Measurements from ENCODE around the gene FAM124A.

The FAM124A gene

DNA sequence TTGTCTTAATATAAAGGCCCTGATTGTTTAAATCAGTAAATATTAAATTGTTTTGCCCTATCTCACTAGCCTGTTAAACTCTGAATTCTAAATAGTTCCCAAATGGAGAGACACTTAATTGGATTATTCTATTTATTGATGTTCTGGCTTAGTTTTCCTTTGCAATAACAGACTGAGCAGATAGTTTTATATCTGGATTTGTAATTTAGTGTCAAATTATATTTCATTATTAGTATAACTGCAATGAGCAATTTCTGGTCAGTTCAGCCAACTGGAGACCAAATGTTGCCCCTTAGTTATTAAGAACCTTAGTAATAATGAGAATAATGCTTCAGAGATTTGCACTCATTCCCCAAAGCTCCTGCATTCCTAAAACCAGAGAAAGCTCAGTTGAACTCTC lies 10.1 kb downstream of the FAM124A start:
- no peak overlapping the region for H2BK12ac ChIP-seq (ENCODE audit: low read length in 2 of 2)
- H2AK5ac ChIP-seq (ENCODE audit: low read length, severe bottlenecking) = no peak overlapping the region
- no peak overlapping the region for H4K91ac ChIP-seq (ENCODE audit: low read length)
- DNase-seq = no peak
- H3K14ac ChIP-seq (ENCODE audit: low read length in 2 of 2) = no peak overlapping the region
- H3K23ac ChIP-seq (ENCODE audit: low read length in 2 of 2) = no peak overlapping the region
- H3K4me1 ChIP-seq (ENCODE audit: control insufficient read depth, insufficient read depth, low read depth, low read length) = peaks cover 2% of the 10 kb centered on the region
- H2BK15ac ChIP-seq (ENCODE audit: low read depth, poor library complexity, severe bottlenecking) = no peak overlapping the region
- H3K36me3 ChIP-seq (ENCODE audit: control insufficient read depth in 1 of 2, insufficient read depth in 2 of 2, low read depth in 1 of 2, low read length in 2 of 2) = peaks cover 0 to 3% of the 10 kb centered on the region in 2 experiments
- H3K79me1 ChIP-seq (replicated peaks; ENCODE audit: low read length, poor library complexity, severe bottlenecking) = no peaks in the 10 kb centered on the region
- no peak overlapping the region for H3K4ac ChIP-seq (ENCODE audit: low read depth in 1 of 2, low read length in 2 of 2)
- no peak overlapping the region for H3K4me2 ChIP-seq (ENCODE audit: low read length, poor library complexity, severe bottlenecking)
- no peak overlapping the region for H2BK120ac ChIP-seq (ENCODE audit: low read depth, low read length)
- H3K27me3 ChIP-seq (ENCODE audit: control insufficient read depth in 1 of 2, insufficient read depth in 1 of 2, low read length in 2 of 2) = peaks cover 0 to 26% of the 10 kb centered on the region in 2 experiments
- no peak overlapping the region for H3K18ac ChIP-seq (ENCODE audit: low read depth in 1 of 2, low read length in 2 of 2)
- H2BK5ac ChIP-seq (ENCODE audit: low read depth, low read length, poor library complexity, severe bottlenecking) = no peak overlapping the region
- no peaks in the 10 kb centered on the region for H3K9me3 ChIP-seq (ENCODE audit: control insufficient read depth, low read length)
- no peak overlapping the region for H2AFZ ChIP-seq (ENCODE audit: low read depth, low read length)
- no peak overlapping the region for H3K4me3 ChIP-seq (ENCODE audit: insufficient read depth in 1 of 2, low read depth in 1 of 2, low read length in 2 of 2)
- no peak overlapping the region for H4K8ac ChIP-seq (ENCODE audit: low read length)
- H3K9ac ChIP-seq (ENCODE audit: low read length) = no peak overlapping the region
- H3K27ac ChIP-seq (ENCODE audit: low read length, poor library complexity, severe bottlenecking) = no peak overlapping the region

DNA sequence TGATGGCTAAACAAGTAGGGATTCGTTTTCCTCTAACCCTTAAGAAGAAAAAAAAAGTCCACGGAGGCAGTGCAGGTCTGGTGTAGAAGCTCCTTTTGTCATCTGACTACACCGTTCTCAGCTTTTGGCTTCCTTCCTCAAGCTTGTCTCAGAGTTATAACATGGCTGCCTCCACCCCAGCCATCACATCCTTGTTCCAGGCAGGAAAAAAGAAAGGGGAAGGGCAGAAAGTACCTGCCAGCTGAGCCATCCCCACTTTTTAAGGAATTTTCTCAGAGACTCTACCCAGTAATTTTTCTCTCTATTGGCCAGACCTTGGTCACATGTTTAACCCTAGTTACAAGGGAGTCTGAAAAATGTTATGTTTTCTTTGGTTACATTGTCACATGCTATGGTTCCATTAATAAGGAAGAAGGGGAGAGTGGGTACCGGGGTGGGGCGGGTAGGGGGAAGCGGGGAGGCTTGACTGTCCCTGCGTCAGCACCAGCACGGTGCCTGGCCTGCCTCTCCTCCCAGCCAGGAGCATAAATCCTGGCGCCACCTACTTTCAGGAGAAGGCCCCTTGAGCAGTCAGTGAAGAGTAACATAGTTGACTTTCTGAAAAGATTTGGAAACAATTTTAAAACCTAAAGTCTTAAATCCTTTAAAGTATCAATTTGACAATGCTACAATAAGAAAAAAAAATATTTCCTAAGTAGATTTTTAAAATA lies 11.1 kb downstream of the FAM124A start:
- no peak overlapping the region for H3K4me2 ChIP-seq (ENCODE audit: low read length, poor library complexity, severe bottlenecking)
- H4K8ac ChIP-seq (ENCODE audit: low read length) = no peak overlapping the region
- H2AFZ ChIP-seq (ENCODE audit: low read depth, low read length) = no peak overlapping the region
- H3K9ac ChIP-seq (ENCODE audit: low read length) = no peak overlapping the region
- H3K4ac ChIP-seq (ENCODE audit: low read depth in 1 of 2, low read length in 2 of 2) = no peak overlapping the region
- no peak overlapping the region for H3K18ac ChIP-seq (ENCODE audit: low read depth in 1 of 2, low read length in 2 of 2)
- H3K27me3 ChIP-seq (ENCODE audit: control insufficient read depth in 1 of 2, insufficient read depth in 1 of 2, low read length in 2 of 2) = peaks cover 0 to 30% of the 10 kb centered on the region in 2 experiments
- no peak overlapping the region for H4K91ac ChIP-seq (ENCODE audit: low read length)
- DNase-seq = no peak
- peaks cover 2% of the 10 kb centered on the region for H3K4me1 ChIP-seq (ENCODE audit: control insufficient read depth, insufficient read depth, low read depth, low read length)
- no peak overlapping the region for H2BK15ac ChIP-seq (ENCODE audit: low read depth, poor library complexity, severe bottlenecking)
- no peak overlapping the region for H3K14ac ChIP-seq (ENCODE audit: low read length in 2 of 2)
- H2BK12ac ChIP-seq (ENCODE audit: low read length in 2 of 2) = no peak overlapping the region
- H2BK120ac ChIP-seq (ENCODE audit: low read depth, low read length) = no peak overlapping the region
- no peak overlapping the region for H3K27ac ChIP-seq (ENCODE audit: low read length, poor library complexity, severe bottlenecking)
- no peak overlapping the region for H3K23ac ChIP-seq (ENCODE audit: low read length in 2 of 2)
- H3K9me3 ChIP-seq (ENCODE audit: control insufficient read depth, low read length) = no peaks in the 10 kb centered on the region
- no peaks in the 10 kb centered on the region for H3K79me1 ChIP-seq (replicated peaks; ENCODE audit: low read length, poor library complexity, severe bottlenecking)
- H2BK5ac ChIP-seq (ENCODE audit: low read depth, low read length, poor library complexity, severe bottlenecking) = no peak overlapping the region
- H2AK5ac ChIP-seq (ENCODE audit: low read length, severe bottlenecking) = no peak overlapping the region
- no peak overlapping the region for H3K4me3 ChIP-seq (ENCODE audit: insufficient read depth in 1 of 2, low read depth in 1 of 2, low read length in 2 of 2)
- H3K36me3 ChIP-seq (ENCODE audit: control insufficient read depth in 1 of 2, insufficient read depth in 2 of 2, low read depth in 1 of 2, low read length in 2 of 2) = peaks cover 0 to 3% of the 10 kb centered on the region in 2 experiments
- WGBS = 84% methylated on average over 7 of the region's 9 CpGs

DNA sequence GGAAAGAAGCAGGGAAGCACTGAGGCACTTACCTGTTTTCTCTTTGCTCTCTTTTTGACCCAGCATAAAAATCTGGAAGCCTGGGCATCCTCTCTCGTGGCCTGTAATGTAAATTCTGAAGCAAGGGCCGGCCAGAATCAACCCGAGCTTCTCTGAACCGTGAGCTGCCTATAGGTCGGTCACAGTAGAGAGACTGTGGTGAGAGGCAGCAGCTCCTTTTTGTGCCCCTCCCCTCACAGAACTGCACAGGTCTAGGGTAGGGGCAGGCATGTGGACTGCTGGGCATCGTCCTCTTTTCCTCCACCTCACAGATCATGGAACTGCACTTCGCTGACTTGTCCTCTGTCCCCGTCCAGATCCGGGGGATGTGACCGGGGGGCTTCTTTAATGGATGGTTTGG lies 12.5 kb downstream of the FAM124A start:
- no peak overlapping the region for H2BK5ac ChIP-seq (ENCODE audit: low read depth, low read length, poor library complexity, severe bottlenecking)
- no peak overlapping the region for H3K4me3 ChIP-seq (ENCODE audit: insufficient read depth in 1 of 2, low read depth in 1 of 2, low read length in 2 of 2)
- H2AK5ac ChIP-seq (ENCODE audit: low read length, severe bottlenecking) = no peak overlapping the region
- no peak overlapping the region for H2BK15ac ChIP-seq (ENCODE audit: low read depth, poor library complexity, severe bottlenecking)
- H2BK12ac ChIP-seq (ENCODE audit: low read length in 2 of 2) = no peak overlapping the region
- no peak overlapping the region for H3K23ac ChIP-seq (ENCODE audit: low read length in 2 of 2)
- H4K8ac ChIP-seq (ENCODE audit: low read length) = no peak overlapping the region
- H2AFZ ChIP-seq (ENCODE audit: low read depth, low read length) = no peak overlapping the region
- DNase-seq = no peak
- H3K4me1 ChIP-seq (ENCODE audit: control insufficient read depth, insufficient read depth, low read depth, low read length) = peaks cover 2% of the 10 kb centered on the region
- no peak overlapping the region for H3K18ac ChIP-seq (ENCODE audit: low read depth in 1 of 2, low read length in 2 of 2)
- peaks cover 0 to 24% of the 10 kb centered on the region in 2 experiments for H3K27me3 ChIP-seq (ENCODE audit: control insufficient read depth in 1 of 2, insufficient read depth in 1 of 2, low read length in 2 of 2)
- peaks cover 0 to 3% of the 10 kb centered on the region in 2 experiments for H3K36me3 ChIP-seq (ENCODE audit: control insufficient read depth in 1 of 2, insufficient read depth in 2 of 2, low read depth in 1 of 2, low read length in 2 of 2)
- H3K9me3 ChIP-seq (ENCODE audit: control insufficient read depth, low read length) = no peaks in the 10 kb centered on the region
- no peak overlapping the region for H3K9ac ChIP-seq (ENCODE audit: low read length)
- no peak overlapping the region for H3K14ac ChIP-seq (ENCODE audit: low read length in 2 of 2)
- no peaks in the 10 kb centered on the region for H3K79me1 ChIP-seq (replicated peaks; ENCODE audit: low read length, poor library complexity, severe bottlenecking)
- no peak overlapping the region for H3K27ac ChIP-seq (ENCODE audit: low read length, poor library complexity, severe bottlenecking)
- H3K4ac ChIP-seq (ENCODE audit: low read depth in 1 of 2, low read length in 2 of 2) = no peak overlapping the region
- no peak overlapping the region for H2BK120ac ChIP-seq (ENCODE audit: low read depth, low read length)
- 79% methylated on average over 9 of the region's 10 CpGs for WGBS
- H4K91ac ChIP-seq (ENCODE audit: low read length) = no peak overlapping the region
- H3K4me2 ChIP-seq (ENCODE audit: low read length, poor library complexity, severe bottlenecking) = no peak overlapping the region

DNA sequence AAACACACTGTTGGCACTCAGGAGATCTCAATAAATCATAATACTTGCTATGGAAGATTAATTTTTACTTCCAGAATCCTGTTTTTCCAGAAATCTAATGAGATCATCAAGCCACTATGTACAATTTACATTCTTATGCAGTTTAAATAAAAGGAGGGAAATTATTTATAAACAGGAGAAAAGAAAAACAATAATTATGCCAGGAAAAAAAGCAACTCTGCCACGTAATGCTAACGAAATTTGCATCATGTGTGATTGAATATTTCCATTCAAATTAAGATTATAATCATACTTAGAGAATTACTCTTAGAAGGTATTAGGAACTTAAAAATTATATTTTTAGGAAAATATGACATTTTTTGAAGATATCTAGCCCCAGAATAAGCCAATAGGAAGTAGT lies 13.0 kb downstream of the FAM124A start:
- no CpG with 5 or more reads among the region's 2 CpGs for WGBS

More for the DNA sequence above, 13.0 kb downstream of the FAM124A start:
- DNase-seq = no peak
- H3K4me3 ChIP-seq (ENCODE audit: insufficient read depth in 1 of 2, low read depth in 1 of 2, low read length in 2 of 2) = no peak overlapping the region
- H3K4me1 ChIP-seq (ENCODE audit: control insufficient read depth, insufficient read depth, low read depth, low read length) = peaks cover 2% of the 10 kb centered on the region
- no peak overlapping the region for H3K9ac ChIP-seq (ENCODE audit: low read length)
- no peak overlapping the region for H4K91ac ChIP-seq (ENCODE audit: low read length)
- H2BK15ac ChIP-seq (ENCODE audit: low read depth, poor library complexity, severe bottlenecking) = no peak overlapping the region
- H4K8ac ChIP-seq (ENCODE audit: low read length) = no peak overlapping the region
- no peak overlapping the region for H2BK12ac ChIP-seq (ENCODE audit: low read length in 2 of 2)
- no peak overlapping the region for H3K4me2 ChIP-seq (ENCODE audit: low read length, poor library complexity, severe bottlenecking)
- H3K18ac ChIP-seq (ENCODE audit: low read depth in 1 of 2, low read length in 2 of 2) = no peak overlapping the region
- H3K27ac ChIP-seq (ENCODE audit: low read length, poor library complexity, severe bottlenecking) = no peak overlapping the region
- no peak overlapping the region for H2BK5ac ChIP-seq (ENCODE audit: low read depth, low read length, poor library complexity, severe bottlenecking)
- peaks cover 0 to 21% of the 10 kb centered on the region in 2 experiments for H3K27me3 ChIP-seq (ENCODE audit: control insufficient read depth in 1 of 2, insufficient read depth in 1 of 2, low read length in 2 of 2)
- no peak overlapping the region for H2AFZ ChIP-seq (ENCODE audit: low read depth, low read length)
- H3K23ac ChIP-seq (ENCODE audit: low read length in 2 of 2) = no peak overlapping the region
- no peak overlapping the region for H3K14ac ChIP-seq (ENCODE audit: low read length in 2 of 2)
- H2BK120ac ChIP-seq (ENCODE audit: low read depth, low read length) = no peak overlapping the region
- H3K36me3 ChIP-seq (ENCODE audit: control insufficient read depth in 1 of 2, insufficient read depth in 2 of 2, low read depth in 1 of 2, low read length in 2 of 2) = peaks cover 0 to 3% of the 10 kb centered on the region in 2 experiments
- no peak overlapping the region for H2AK5ac ChIP-seq (ENCODE audit: low read length, severe bottlenecking)
- H3K4ac ChIP-seq (ENCODE audit: low read depth in 1 of 2, low read length in 2 of 2) = no peak overlapping the region
- H3K79me1 ChIP-seq (replicated peaks; ENCODE audit: low read length, poor library complexity, severe bottlenecking) = no peaks in the 10 kb centered on the region
- H3K9me3 ChIP-seq (ENCODE audit: control insufficient read depth, low read length) = no peaks in the 10 kb centered on the region
